GM12873 (cell line): ENCODE measurements around the gene SMNDC1.

Experiments used
- TF ChIP-seq, protein P1 (sequence below): IDR thresholded peaks from 2 replicates; pipeline ENCODE4 v1.5.1; 2012; ENCODE audit warnings: low read depth, mild to moderate bottlenecking, moderate library complexity, low read length, control low read depth; ENCODE audit not compliant: insufficient read depth; ENCODE audit errors: missing control alignments

SMNDC1 gene

DNA sequence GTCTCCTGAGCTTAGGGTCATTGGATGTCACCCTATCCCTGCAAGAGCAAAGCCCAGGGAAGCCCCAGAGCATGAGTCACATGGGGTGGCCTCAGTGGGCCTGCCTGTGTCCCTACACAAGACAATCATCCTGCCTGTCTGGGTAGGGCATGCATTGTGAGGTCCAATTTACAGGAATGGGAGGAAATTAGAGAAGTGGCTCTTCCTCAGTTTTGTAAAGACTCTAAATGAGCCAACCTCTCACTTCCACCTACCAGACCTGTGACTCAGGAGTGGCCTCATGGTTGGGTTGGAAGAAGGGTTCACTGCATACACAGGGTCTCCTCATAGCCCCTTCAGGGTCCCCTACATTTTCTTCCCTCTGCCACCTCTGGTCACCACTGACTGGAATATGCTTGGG lies 43.6 kb upstream of the SMNDC1 start:
- TF ChIP-seq, protein P1, sequence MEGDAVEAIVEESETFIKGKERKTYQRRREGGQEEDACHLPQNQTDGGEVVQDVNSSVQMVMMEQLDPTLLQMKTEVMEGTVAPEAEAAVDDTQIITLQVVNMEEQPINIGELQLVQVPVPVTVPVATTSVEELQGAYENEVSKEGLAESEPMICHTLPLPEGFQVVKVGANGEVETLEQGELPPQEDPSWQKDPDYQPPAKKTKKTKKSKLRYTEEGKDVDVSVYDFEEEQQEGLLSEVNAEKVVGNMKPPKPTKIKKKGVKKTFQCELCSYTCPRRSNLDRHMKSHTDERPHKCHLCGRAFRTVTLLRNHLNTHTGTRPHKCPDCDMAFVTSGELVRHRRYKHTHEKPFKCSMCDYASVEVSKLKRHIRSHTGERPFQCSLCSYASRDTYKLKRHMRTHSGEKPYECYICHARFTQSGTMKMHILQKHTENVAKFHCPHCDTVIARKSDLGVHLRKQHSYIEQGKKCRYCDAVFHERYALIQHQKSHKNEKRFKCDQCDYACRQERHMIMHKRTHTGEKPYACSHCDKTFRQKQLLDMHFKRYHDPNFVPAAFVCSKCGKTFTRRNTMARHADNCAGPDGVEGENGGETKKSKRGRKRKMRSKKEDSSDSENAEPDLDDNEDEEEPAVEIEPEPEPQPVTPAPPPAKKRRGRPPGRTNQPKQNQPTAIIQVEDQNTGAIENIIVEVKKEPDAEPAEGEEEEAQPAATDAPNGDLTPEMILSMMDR: no peak

DNA sequence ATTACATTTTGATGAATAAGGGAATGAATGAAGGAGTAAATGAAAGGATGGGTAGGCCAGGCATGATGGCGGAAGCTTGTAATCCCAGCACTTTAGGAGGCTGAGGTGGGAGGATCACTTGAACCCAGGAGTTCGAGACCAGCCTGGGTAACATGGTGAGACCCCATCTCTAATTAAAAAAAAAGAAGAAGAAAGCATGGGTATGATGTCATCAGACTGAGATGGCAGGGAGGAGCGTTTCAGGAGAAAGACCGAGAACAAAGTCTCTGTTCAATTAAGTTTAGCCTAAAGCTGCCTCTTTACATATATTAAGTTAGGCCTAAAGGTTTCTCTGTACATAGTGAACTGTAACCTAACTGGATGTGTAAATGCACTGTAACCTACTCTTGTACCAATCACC lies 42.2 kb upstream of the SMNDC1 start:
- TF ChIP-seq, protein P1: no peak

DNA sequence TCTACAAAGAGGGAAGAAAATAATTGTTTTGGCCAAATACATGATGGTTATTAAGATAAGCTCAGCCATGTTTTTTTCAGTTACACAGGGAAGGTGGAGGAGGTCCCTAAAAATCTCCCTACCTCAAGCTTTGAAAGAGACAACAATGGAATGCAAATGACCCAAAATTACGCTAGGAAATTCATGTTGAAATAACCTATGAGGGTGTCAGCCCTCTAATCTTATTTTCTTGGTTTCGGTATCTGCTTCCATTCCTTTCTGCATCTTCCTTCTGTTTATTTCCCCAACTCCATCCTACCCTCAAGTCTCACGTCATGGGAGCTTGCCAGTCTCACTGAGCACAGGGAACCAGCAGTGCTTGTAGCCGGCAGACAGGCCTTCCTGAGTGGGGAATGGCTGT lies 40.6 kb upstream of the SMNDC1 start:
- TF ChIP-seq, protein P1: no peak

DNA sequence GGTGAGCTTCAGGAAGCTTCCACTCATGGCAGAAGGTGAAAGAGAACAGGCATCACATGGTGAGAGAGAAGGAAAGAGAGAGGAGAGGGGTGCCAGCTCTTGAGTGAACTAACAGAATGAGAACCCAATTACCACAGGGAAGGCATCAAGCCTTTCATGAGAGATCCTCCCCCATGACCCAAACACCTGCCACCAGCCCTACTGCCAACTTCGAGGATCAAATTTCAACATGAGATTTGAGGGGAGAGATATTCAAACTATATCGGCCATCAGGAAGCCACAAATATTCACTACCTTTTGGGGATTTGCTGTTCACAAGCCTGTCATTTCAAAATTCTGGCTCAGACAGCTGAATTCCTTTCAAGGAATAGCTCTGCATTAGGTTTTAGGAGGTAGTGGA lies 39.9 kb upstream of the SMNDC1 start:
- TF ChIP-seq, protein P1: no peak

DNA sequence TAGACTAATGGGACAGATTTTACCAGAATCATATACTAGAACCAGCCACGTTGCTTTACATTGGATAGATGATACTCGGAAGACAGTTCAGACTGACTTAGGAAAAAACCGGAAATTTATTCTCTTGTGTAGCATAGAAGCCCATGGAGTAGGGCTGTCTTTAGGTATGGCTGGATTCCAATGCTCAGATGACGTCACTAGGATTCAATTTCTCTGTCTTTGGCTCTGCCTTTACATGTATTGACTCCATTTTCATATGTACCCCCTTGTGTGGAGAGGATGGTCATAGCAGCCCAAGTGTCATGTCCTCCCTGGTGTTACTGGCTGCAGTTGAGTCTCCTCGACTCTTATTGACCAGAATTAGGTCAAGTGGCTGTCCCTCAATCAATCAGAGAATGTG lies 39.2 kb upstream of the SMNDC1 start:
- TF ChIP-seq, protein P1: no peak

DNA sequence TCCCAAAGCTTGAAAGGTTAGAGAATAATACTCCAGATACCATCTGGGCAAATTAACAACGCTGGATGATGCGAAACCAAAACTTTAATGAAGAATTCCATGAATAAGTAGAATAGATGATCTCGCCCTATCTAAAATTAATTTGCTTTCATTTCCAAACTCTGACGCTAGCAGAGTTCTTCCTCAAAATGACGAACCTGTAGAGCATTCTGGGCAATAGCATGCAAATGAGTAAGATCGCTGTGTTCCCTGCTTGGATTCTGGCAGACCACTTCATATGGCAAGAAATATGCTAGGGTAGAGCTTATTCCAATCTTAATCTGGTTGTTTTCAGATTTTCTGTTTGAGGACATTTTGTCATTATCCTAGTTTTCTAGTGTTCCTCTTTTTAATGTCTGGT lies 36.1 kb upstream of the SMNDC1 start:
- TF ChIP-seq, protein P1: no peak

DNA sequence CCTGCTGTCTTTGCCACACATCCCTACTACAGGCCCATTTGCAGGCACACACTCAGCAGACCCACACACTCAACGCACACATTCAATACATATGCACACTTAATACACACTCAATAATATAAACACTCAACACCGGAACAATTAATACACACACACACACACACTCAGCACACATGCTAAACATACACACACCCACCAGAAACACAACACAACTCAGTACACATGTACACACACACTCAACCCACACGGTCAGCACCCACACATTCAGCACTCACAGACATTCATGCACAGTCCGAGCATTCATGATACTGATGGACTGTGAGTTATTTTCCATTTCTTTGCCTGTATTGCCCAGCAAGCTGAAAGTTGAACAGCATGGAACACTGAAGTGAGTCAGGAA lies 35.4 kb upstream of the SMNDC1 start:
- TF ChIP-seq, protein P1: no peak
